Gastrocnemius medialis (tissue), 4 donors: ENCODE data around the gene E2F1.

Source experiments
- CTCF ChIP-seq, 5 experiments: fragments of 450-650 bp in 3 of 5; fragments of 200-600 bp in 2 of 5; sonication (generic) in 2 of 5; IDR thresholded peaks in 4 of 5; conservative IDR thresholded peaks in 1 of 5; 1 replicate in 4 of 5; 2 replicates in 1 of 5; pipeline ENCODE4 v1.5.1; 2016 to 2019; ENCODE audit warnings: antibody characterized with exemption in 5 of 5, mild to moderate bottlenecking in 3 of 5, moderate library complexity in 3 of 5
- POLR2A ChIP-seq, 2 donors: fragments of 450-650 bp; IDR thresholded peaks; one replicate each; pipeline ENCODE4 v1.6.1; 2017; ENCODE audit warnings: antibody characterized with exemption in 2 of 2, mild to moderate bottlenecking in 2 of 2, moderate library complexity in 2 of 2

- TF ChIP-seq CTCF (IDR thresholded peaks at IDR 0.05 in 4 of 5, conservative IDR thresholded peaks at IDR 0.05 in 1 of 5) (no peak), POLR2A (IDR thresholded peaks at IDR 0.05) (no peak)
These were observed 35.2 kb downstream of the E2F1 start for GRCh38 chr20:33650753-33651561.
